ENCODE measurements around the gene HNRNPH2.

Gene HNRNPH2

DNA sequence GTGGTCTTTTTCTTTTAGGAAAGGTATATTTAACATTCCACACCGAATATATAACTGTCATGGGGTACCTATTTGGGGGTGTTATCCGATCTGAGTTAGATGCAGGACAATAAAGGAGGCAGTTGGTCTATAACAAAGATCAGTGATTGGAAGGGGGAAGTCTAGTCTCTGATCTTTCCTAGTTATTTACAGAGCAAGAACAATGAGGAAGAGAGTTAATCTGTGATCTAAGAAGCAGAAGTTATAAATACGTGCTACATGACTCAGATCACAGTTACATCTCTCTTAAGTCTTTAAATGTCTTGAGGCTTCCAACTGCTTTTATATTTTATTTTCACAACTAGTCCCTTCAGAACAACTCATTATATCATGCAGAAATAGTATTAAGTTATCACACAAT is 44.0 kb downstream of the HNRNPH2 start:
- DNase-seq (ENCODE audit: low read depth): peak; percentile 22
- H3K4me3 ChIP-seq (ENCODE audit: low read depth, low read length): no peak overlapping the region
- TF ChIP-seq MAX (IDR thresholded peaks at IDR 0.05; ENCODE audit: low read depth, low read length) (no peak), CTCF (IDR thresholded peaks at IDR 0.05; ENCODE audit: low read depth, low read length) (no peak), MYC (IDR thresholded peaks at IDR 0.05; ENCODE audit: low read depth, low read length) (no peak), POLR2A (IDR thresholded peaks at IDR 0.05; ENCODE audit: extremely low read depth, insufficient read length) (no peak)

DNA sequence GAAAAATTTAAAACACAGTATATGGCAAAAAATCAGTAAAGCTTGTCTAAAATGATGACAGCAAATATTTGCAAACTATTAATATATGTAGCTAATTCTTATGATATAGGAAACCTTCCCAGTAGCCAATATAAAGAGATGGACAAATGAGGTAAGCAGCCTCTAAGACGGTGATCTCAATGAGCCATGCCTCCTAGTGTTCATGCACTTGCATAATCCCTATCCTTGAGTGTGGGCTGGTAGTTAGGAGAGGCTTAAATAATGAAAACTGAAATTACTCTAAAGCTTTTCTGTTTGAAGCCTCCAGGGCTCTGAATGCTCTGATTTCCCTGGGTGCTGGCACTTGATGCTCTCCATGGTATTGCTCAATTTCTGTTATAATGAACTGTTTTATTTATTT is 52.6 kb downstream of the HNRNPH2 start:
- no peak overlapping the region for H3K4me3 ChIP-seq (ENCODE audit: low read depth, low read length)
- DNase-seq (ENCODE audit: low read depth): no peak
- TF ChIP-seq CTCF (IDR thresholded peaks at IDR 0.05; ENCODE audit: low read depth, low read length) (no peak), MAX (IDR thresholded peaks at IDR 0.05; ENCODE audit: low read depth, low read length) (no peak), MYC (IDR thresholded peaks at IDR 0.05; ENCODE audit: low read depth, low read length) (no peak), POLR2A (IDR thresholded peaks at IDR 0.05; ENCODE audit: extremely low read depth, insufficient read length) (no peak)

DNA sequence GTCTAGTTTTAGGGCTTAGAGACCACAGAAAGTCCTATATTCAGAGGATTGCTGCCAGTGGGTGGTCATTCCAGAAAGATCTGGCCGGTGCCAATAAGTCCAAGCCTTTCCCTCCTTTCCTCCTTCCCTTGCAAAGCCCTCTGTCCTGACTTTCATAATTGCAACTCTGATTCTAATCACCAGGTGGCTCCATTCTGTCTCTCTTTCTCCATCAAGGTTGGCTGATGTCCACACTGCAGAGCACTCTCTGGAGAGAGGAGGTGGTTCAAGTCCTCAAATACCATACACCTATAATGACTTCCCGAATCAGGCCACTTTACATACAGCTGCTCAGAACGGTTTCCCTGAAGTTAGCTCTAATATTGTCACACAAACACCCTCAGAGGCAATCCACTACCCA is 54.9 kb downstream of the HNRNPH2 start:
- H3K4me3 ChIP-seq (ENCODE audit: low read depth, low read length): no peak overlapping the region
- DNase-seq (ENCODE audit: low read depth): peak; percentile 3
- TF ChIP-seq POLR2A (IDR thresholded peaks at IDR 0.05; ENCODE audit: extremely low read depth, insufficient read length) (no peak), MAX (IDR thresholded peaks at IDR 0.05; ENCODE audit: low read depth, low read length) (no peak)
